Measurements from ENCODE around the gene IL2RA. TPM values are rescaled to one million over a fixed set of nuclear protein-coding genes. Genes with fewer than 3 reads are reported as not detected.

The IL2RA gene
- polyA plus RNA-seq, 1 donor from 2014 or later, result not detected

DNA sequence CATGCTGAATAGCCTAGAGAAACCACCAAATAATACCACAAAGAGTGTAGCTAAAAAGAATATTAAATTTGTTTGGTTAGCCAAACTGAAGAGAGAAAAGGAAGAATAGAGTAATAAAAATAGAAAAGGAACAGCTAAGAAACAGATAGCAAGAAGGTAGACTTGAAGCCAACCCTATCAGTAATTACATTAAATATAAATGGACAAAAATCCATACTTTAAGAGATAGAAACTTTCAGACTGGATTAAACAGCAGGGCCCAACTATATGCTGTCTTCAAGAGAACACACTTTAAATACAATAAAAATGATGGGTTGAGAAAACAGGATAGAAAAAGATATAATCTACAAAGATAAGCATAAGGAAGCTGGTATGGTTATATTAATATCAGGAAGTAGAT lies 31.2 kb downstream of the IL2RA start:
- Histone ChIP-seq H3K9me2 (ENCODE audit: insufficient read depth, low read length) (no peaks in the 10 kb centered on the region), H3K27ac (ENCODE audit: low read length) (no peak overlapping the region), H3K36me3 (ENCODE audit: insufficient read depth, low read length) (no peaks in the 10 kb centered on the region), H3K27me3 (ENCODE audit: insufficient read depth, low read depth, low read length) (no peaks in the 10 kb centered on the region), H3K9me3 (ENCODE audit: low read length) (no peaks in the 10 kb centered on the region), H3K4me2 (ENCODE audit: low read length) (no peak overlapping the region), H3K79me2 (replicated peaks; ENCODE audit: insufficient read depth, low read length) (no peaks in the 10 kb centered on the region), H3F3A (ENCODE audit: insufficient read depth, low read length, poor library complexity, severe bottlenecking) (no peaks in the 10 kb centered on the region), H4K20me1 (ENCODE audit: insufficient read depth) (no peaks in the 10 kb centered on the region), H3K9ac (ENCODE audit: low read length) (no peak overlapping the region), H3K4me3 (ENCODE audit: low read length) (no peak overlapping the region), H2AFZ (ENCODE audit: low read depth, low read length) (no peak overlapping the region)
- TF ChIP-seq EP300 (conservative IDR thresholded peaks at IDR 0.05; ENCODE audit: poor library complexity, severe bottlenecking) (no peak), SMC3 (conservative IDR thresholded peaks at IDR 0.05; ENCODE audit: poor library complexity) (no peak), POLR2AphosphoS5 (IDR thresholded peaks at IDR 0.05) (no peak), MXI1 (conservative IDR thresholded peaks at IDR 0.05; ENCODE audit: poor library complexity, severe bottlenecking) (no peak), EZH2 (IDR thresholded peaks at IDR 0.05; ENCODE audit: borderline replicate concordance, insufficient read depth, low read length, poor library complexity, severe bottlenecking) (no peak), CTCF (IDR thresholded peaks at IDR 0.05; ENCODE audit: poor library complexity, severe bottlenecking) (no peak), RAD21 (conservative IDR thresholded peaks at IDR 0.05) (no peak), TAF1 (IDR thresholded peaks at IDR 0.05; ENCODE audit: low read depth) (no peak)
- TF ChIP-seq, protein P1, sequence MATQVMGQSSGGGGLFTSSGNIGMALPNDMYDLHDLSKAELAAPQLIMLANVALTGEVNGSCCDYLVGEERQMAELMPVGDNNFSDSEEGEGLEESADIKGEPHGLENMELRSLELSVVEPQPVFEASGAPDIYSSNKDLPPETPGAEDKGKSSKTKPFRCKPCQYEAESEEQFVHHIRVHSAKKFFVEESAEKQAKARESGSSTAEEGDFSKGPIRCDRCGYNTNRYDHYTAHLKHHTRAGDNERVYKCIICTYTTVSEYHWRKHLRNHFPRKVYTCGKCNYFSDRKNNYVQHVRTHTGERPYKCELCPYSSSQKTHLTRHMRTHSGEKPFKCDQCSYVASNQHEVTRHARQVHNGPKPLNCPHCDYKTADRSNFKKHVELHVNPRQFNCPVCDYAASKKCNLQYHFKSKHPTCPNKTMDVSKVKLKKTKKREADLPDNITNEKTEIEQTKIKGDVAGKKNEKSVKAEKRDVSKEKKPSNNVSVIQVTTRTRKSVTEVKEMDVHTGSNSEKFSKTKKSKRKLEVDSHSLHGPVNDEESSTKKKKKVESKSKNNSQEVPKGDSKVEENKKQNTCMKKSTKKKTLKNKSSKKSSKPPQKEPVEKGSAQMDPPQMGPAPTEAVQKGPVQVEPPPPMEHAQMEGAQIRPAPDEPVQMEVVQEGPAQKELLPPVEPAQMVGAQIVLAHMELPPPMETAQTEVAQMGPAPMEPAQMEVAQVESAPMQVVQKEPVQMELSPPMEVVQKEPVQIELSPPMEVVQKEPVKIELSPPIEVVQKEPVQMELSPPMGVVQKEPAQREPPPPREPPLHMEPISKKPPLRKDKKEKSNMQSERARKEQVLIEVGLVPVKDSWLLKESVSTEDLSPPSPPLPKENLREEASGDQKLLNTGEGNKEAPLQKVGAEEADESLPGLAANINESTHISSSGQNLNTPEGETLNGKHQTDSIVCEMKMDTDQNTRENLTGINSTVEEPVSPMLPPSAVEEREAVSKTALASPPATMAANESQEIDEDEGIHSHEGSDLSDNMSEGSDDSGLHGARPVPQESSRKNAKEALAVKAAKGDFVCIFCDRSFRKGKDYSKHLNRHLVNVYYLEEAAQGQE (IDR thresholded peaks at IDR 0.05; ENCODE audit: borderline replicate concordance), result no peak

- no peak for TF ChIP-seq EZH2 (IDR thresholded peaks at IDR 0.05; ENCODE audit: borderline replicate concordance, insufficient read depth, low read length, poor library complexity, severe bottlenecking)
- TF ChIP-seq POLR2AphosphoS5 (IDR thresholded peaks at IDR 0.05), result no peak
- TF ChIP-seq EP300 (conservative IDR thresholded peaks at IDR 0.05; ENCODE audit: poor library complexity, severe bottlenecking), result no peak
- no peak for TF ChIP-seq RAD21 (conservative IDR thresholded peaks at IDR 0.05)
- no peak for TF ChIP-seq TAF1 (IDR thresholded peaks at IDR 0.05; ENCODE audit: low read depth)
- no peak for TF ChIP-seq CTCF (IDR thresholded peaks at IDR 0.05; ENCODE audit: poor library complexity, severe bottlenecking)
- TF ChIP-seq MXI1 (conservative IDR thresholded peaks at IDR 0.05; ENCODE audit: poor library complexity, severe bottlenecking), result no peak
- TF ChIP-seq, protein P1 (IDR thresholded peaks at IDR 0.05; ENCODE audit: borderline replicate concordance), result no peak
- TF ChIP-seq SMC3 (conservative IDR thresholded peaks at IDR 0.05; ENCODE audit: poor library complexity), result no peak
Observed at GRCh38 chr10:6030217-6030616, 31.9 kb downstream of the IL2RA start.

More at GRCh38 chr10:6030217-6030616, 31.9 kb downstream of the IL2RA start:
- Histone ChIP-seq H3F3A (ENCODE audit: insufficient read depth, low read length, poor library complexity, severe bottlenecking) (no peaks in the 10 kb centered on the region), H4K20me1 (ENCODE audit: insufficient read depth) (no peaks in the 10 kb centered on the region), H3K9me3 (ENCODE audit: low read length) (no peaks in the 10 kb centered on the region), H3K9me2 (ENCODE audit: insufficient read depth, low read length) (no peaks in the 10 kb centered on the region), H3K4me2 (ENCODE audit: low read length) (no peak overlapping the region), H2AFZ (ENCODE audit: low read depth, low read length) (no peak overlapping the region), H3K27ac (ENCODE audit: low read length) (no peak overlapping the region), H3K4me3 (ENCODE audit: low read length) (no peak overlapping the region), H3K36me3 (ENCODE audit: insufficient read depth, low read length) (no peaks in the 10 kb centered on the region), H3K27me3 (ENCODE audit: insufficient read depth, low read depth, low read length) (no peaks in the 10 kb centered on the region), H3K79me2 (replicated peaks; ENCODE audit: insufficient read depth, low read length) (no peaks in the 10 kb centered on the region), H3K9ac (ENCODE audit: low read length) (no peak overlapping the region)

All from neural cell (in vitro differentiated cells).